Measurements from ENCODE around the gene FAM177B. TPM values are rescaled to one million over a fixed set of nuclear protein-coding genes. Genes with fewer than 3 reads are reported as not detected.
A peak's percentile ranks its signal among the peaks of the same experiment; 100 is the strongest.

Gene FAM177B
- total RNA-seq, 4 donors from 2014 or later = 4.0 to 13.9 TPM; not detected in 2

DNA sequence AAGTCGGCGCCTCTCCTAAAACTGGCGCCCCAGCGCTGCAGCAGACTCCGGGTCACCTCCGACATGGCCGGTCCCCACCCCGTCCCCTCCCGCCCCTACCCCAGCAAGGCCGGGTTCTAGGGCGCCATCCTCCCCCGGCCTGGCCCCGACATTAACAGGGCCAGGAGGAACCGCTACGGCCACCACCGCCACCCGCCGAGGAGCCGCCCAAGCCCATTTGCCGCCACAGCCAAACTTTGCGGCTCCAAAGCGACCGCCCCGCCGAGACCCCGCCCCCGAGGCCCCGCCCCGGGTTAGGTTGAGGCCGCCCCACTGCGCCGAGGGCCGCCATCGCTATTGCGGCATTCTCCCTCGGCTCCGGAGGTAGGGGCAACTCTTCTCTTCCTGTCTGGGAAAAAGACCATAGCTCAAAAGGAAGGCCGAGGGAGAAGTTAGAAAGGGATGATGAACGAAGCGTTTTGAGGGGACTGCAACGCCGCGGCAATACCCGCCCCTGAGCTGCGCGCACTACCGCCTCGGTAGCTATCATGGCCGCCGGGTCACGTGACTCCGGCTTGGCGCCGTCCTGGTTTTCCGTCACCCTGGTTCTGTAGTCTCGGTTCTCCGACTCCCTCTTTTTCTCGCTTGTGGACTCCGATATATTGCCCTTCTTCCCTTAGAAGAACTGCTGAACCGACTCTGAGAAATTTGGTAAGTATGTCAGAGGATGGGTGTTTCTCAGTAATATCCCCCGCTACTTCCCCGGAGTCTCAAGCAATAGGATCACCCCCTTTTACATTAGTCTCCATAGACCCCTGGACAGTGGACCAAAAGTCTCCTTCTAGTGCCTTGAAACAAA is 24.5 kb upstream of the FAM177B start, which contains the start of the genes AIDA and BROX:
AIDA (minus strand) TSS at position 239 of the 838 bp plus-strand sequence; CDS start at position 65, 174 bp downstream.
BROX (plus strand) TSS at position 312 of the 838 bp plus-strand sequence. CDS start 3,136 bp downstream, outside the sequence.
- Histone ChIP-seq H3K9me3 (no peaks in the 10 kb centered on the region), H3K4me1 (peaks cover 15 to 35% (median 18%) of the 10 kb centered on the region in 4 donors), H3K36me3 (peaks cover 0 to 20% (median 2%) of the 10 kb centered on the region in 4 donors), H3K27ac (peak within 1 kb of the TSS; percentile 94 to 99 (median 96)), H3K4me3 (peak within 1 kb of the TSS; percentile 65 to 90 (median 74)), H3K27me3 (no peaks in the 10 kb centered on the region)
- in situ Hi-C loops (cut with MboI; ENCODE audit: low pct_ligation_motif_present in 1 of 4, low pct_unique_long_range_greater_than_20kb in 1 of 4, low sequenced_read_pairs in 3 of 4) (loop anchor here in 1 of 4 donors (10.0 kb wide), 1 partner anchor 58 kb away; no protein-coding TSS in a partner anchor), intact Hi-C loops (cut with DNase I; ENCODE audit: low total_unique reads) (no loop called here)
- 0% methylated on average over 31 of the region's 62 CpGs; no CpG with 5 or more reads in 1 of the 2 donors for WGBS, 2 donors (ENCODE audit: low coverage in 1 of 2)
- DNase-seq = peak; percentile 96
- TF ChIP-seq POLR2A (IDR thresholded peaks at IDR 0.05) (peak; percentile 53), POLR2AphosphoS5 (IDR thresholded peaks at IDR 0.05) (peak; percentile 64 to 89 (median 83))
- TF ChIP-seq, protein P1, sequence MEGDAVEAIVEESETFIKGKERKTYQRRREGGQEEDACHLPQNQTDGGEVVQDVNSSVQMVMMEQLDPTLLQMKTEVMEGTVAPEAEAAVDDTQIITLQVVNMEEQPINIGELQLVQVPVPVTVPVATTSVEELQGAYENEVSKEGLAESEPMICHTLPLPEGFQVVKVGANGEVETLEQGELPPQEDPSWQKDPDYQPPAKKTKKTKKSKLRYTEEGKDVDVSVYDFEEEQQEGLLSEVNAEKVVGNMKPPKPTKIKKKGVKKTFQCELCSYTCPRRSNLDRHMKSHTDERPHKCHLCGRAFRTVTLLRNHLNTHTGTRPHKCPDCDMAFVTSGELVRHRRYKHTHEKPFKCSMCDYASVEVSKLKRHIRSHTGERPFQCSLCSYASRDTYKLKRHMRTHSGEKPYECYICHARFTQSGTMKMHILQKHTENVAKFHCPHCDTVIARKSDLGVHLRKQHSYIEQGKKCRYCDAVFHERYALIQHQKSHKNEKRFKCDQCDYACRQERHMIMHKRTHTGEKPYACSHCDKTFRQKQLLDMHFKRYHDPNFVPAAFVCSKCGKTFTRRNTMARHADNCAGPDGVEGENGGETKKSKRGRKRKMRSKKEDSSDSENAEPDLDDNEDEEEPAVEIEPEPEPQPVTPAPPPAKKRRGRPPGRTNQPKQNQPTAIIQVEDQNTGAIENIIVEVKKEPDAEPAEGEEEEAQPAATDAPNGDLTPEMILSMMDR (IDR thresholded peaks at IDR 0.05) = no peak

DNA sequence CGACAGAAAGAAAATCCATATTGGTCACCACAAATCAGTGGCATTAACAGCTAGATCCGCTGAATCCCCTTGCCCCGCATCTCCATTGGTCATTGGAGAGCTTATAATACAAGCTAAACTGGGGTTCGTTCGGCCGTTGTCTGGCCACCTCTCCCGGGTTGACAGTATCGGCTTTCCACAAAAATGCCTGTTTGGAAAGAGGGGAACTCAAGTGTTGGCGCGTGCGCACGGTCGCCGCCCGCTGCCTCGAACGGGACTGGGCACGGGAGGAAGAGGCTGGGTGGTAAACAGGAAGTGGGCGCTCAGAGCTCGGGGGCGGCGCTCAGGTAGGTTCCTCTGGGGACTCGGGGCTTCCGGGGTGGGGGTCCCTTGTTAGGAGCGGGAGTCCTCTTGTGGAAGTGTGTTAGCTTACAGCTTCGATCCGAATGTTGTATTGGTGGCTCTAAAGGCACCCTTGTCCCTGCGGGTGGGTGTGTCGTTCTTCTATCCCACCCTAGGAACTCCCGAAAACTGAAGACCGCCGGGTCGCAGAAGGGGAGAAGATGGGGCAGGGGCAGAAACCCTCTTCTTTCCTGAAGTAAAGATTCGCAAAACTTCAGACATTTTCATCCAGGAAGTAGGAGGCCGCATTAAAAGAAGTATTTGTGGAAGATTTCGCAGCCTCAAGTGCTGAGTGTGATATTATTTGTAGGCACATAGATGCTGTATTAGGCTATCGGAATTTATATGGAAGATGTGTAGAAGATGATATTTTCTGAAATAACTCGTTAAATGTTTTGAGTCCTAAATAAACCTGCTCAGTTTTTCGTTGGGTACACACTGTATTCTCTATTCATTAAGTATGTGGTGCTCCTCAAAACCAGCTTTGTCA is 23.7 kb upstream of the FAM177B start:
- Histone ChIP-seq H3K36me3 (peaks cover 0 to 20% (median 6%) of the 10 kb centered on the region in 4 donors), H3K4me3 (peak overlapping the region; percentile 65 to 90 (median 74)), H3K4me1 (peaks cover 15 to 35% (median 18%) of the 10 kb centered on the region in 4 donors), H3K27ac (peak overlapping the region; percentile 94 to 99 (median 96)), H3K9me3 (no peaks in the 10 kb centered on the region), H3K27me3 (no peaks in the 10 kb centered on the region)
- peak; percentile 95 for DNase-seq
- TF ChIP-seq EP300 (IDR thresholded peaks at IDR 0.05; ENCODE audit: low read depth) (no peak), POLR2AphosphoS5 (IDR thresholded peaks at IDR 0.05) (peak; percentile 81 to 86 (median 81)), POLR2A (IDR thresholded peaks at IDR 0.05) (peak; percentile 68)
- TF ChIP-seq, protein P1 (IDR thresholded peaks at IDR 0.05) = no peak
- in situ Hi-C loops (cut with MboI; ENCODE audit: low pct_ligation_motif_present in 1 of 4, low pct_unique_long_range_greater_than_20kb in 1 of 4, low sequenced_read_pairs in 3 of 4) = loop anchor here in 1 of 4 donors (10.0 kb wide), 1 partner anchor 59 kb away; no protein-coding TSS in a partner anchor
- intact Hi-C loops (cut with DNase I; ENCODE audit: low total_unique reads) = no loop called here
- WGBS, 2 donors (ENCODE audit: low coverage in 1 of 2) = 0% methylated on average over 14 to 39 of the region's 39 CpGs

DNA sequence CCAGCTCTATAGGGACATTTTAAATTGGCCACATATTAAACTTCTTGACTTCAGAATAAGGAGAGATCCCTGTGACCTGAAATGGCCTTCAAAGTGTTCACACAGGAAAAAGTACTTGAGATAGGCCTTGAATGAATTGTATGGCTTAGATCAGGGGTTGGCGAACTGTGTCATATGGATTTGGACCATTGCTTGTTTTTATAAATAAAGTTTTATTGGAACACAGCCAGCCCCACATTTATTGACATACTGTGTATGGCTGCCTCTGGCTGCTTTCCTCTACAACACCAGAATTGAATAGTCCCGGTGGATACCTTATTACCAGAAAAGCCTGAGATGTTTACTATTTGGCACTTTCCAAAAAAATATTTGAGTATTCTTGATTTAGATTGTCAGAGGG is 20.6 kb upstream of the FAM177B start:
- intact Hi-C loops (cut with DNase I; ENCODE audit: low total_unique reads) = no loop called here
- H3K27me3 ChIP-seq = no peaks in the 10 kb centered on the region
- TF ChIP-seq, protein P1 (IDR thresholded peaks at IDR 0.05) = no peak
- TF ChIP-seq POLR2A (IDR thresholded peaks at IDR 0.05) (no peak), EP300 (IDR thresholded peaks at IDR 0.05; ENCODE audit: low read depth) (no peak), POLR2AphosphoS5 (IDR thresholded peaks at IDR 0.05) (no peak)
- peaks cover 4 to 10% (median 5%) of the 10 kb centered on the region in 4 donors for H3K4me1 ChIP-seq
- H3K36me3 ChIP-seq = peaks cover 0 to 47% (median 20%) of the 10 kb centered on the region in 4 donors
- no peak overlapping the region for H3K27ac ChIP-seq
- DNase-seq = no peak
- in situ Hi-C loops (cut with MboI; ENCODE audit: low pct_ligation_motif_present in 1 of 4, low pct_unique_long_range_greater_than_20kb in 1 of 4, low sequenced_read_pairs in 3 of 4) = loop anchor here in 1 of 4 donors (10.0 kb wide), 1 partner anchor 62 kb away; no protein-coding TSS in a partner anchor
- 89 to 100% methylated on average over 2 of the region's 2 CpGs for WGBS, 2 donors (ENCODE audit: low coverage in 1 of 2)
- no peaks in the 10 kb centered on the region for H3K9me3 ChIP-seq
- H3K4me3 ChIP-seq = no peak overlapping the region
